Measurements from ENCODE around the gene RSPRY1. TPM values are rescaled to one million over a fixed set of nuclear protein-coding genes. Genes with fewer than 3 reads are reported as not detected.

Gene RSPRY1
- total RNA-seq, 1 donor from 2014 or later, result 46.6 TPM

DNA sequence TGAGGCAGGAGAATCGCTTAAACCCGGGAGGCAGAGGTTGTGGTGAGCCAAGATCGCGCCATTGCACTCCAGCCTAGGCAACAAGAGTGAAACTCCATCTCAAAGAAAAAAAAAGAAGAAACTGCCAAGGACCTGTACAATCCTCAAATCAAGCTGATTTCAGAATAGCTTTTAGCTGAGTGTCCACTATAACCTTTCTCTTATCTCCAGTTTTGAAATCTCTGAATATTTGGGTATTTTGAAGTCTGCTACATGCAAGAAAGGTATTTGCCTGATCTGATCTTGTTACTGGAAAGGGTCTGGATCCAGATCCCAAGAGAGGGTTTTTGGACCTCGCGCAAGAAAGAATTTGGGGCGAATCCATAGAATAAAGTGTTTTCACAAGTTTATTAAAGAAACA lies 39.8 kb downstream of the RSPRY1 start:
- Histone ChIP-seq H3K4me3 (no peak overlapping the region), H3K9me3 (ENCODE audit: low read depth) (no peaks in the 10 kb centered on the region), H3K36me3 (peaks cover 17% of the 10 kb centered on the region), H2AFZ (replicated peaks) (no peak overlapping the region), H3K4me2 (no peak overlapping the region), H3K4me1 (no peaks in the 10 kb centered on the region), H3F3A (ENCODE audit: low read depth) (no peaks in the 10 kb centered on the region), H3K9ac (no peak overlapping the region), H4K20me1 (ENCODE audit: low read depth) (no peaks in the 10 kb centered on the region), H3K79me2 (ENCODE audit: low read depth) (no peaks in the 10 kb centered on the region), H3K27me3 (no peaks in the 10 kb centered on the region), H3K27ac (no peak overlapping the region)
- no peaks in the 10 kb centered on the region for H3K4me1 Mint-ChIP-seq
- H3K36me3 Mint-ChIP-seq, result peaks cover 36% of the 10 kb centered on the region
- no peak overlapping the region for H3K4me3 Mint-ChIP-seq
- TF ChIP-seq EZH2 (IDR thresholded peaks at IDR 0.05), result no peak
- TF ChIP-seq EZH2phosphoT487 (IDR thresholded peaks at IDR 0.05), result no peak
- TF ChIP-seq, protein P1, sequence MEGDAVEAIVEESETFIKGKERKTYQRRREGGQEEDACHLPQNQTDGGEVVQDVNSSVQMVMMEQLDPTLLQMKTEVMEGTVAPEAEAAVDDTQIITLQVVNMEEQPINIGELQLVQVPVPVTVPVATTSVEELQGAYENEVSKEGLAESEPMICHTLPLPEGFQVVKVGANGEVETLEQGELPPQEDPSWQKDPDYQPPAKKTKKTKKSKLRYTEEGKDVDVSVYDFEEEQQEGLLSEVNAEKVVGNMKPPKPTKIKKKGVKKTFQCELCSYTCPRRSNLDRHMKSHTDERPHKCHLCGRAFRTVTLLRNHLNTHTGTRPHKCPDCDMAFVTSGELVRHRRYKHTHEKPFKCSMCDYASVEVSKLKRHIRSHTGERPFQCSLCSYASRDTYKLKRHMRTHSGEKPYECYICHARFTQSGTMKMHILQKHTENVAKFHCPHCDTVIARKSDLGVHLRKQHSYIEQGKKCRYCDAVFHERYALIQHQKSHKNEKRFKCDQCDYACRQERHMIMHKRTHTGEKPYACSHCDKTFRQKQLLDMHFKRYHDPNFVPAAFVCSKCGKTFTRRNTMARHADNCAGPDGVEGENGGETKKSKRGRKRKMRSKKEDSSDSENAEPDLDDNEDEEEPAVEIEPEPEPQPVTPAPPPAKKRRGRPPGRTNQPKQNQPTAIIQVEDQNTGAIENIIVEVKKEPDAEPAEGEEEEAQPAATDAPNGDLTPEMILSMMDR (IDR thresholded peaks at IDR 0.05), result no peak
- H3K9me3 Mint-ChIP-seq, result no peaks in the 10 kb centered on the region
- no peaks in the 10 kb centered on the region for H3K27me3 Mint-ChIP-seq (ENCODE audit: insufficient read depth, low read depth)
- H3K27ac Mint-ChIP-seq, result no peak overlapping the region
- no peak for DNase-seq (ENCODE audit: low spot score)

DNA sequence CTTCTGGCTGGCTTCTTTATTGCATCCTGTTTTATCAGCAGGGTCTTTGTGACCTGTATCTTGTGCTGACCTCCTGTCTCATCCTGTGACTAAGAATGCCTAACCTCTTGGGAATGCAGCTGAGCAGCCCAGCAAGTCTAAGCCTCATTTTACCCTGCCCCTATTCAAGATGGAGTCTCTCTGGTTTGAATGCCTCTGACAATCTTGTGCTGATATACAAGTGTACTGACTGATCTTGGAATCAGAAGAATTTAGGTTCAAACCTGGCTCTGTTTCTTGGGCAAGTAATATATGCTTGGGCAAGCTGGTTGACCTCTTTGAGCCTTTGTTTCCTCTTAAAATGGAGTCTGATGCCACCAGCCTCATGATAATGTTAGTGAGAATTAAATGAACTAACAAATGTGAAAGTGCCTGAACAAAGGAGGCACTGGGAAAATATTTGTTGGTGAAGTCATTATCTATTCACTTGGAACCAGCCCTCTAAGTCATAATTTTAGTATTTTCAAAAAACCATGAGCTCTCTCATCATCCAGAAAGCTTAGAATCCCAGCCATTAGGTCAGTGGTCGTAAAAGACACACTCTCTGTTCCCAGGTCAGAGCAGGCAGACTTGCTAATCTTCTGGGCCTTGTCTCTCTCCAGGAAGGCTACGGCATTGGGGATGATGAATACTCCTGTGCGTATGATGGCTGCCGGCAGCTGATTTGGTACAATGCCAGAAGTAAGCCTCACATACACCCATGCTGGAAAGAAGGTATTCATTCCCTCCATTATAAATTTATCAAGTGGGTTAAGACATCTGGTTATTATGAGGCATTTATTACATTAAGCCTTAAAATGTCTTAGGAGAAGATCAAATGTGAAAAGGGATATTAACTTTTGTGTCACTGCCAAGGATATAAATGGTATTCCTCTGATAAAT lies 40.8 kb downstream of the RSPRY1 start:
- Histone ChIP-seq H3K36me3 (peaks cover 17% of the 10 kb centered on the region), H3K4me2 (no peak overlapping the region), H3K79me2 (ENCODE audit: low read depth) (no peaks in the 10 kb centered on the region), H3K27me3 (no peaks in the 10 kb centered on the region), H2AFZ (replicated peaks) (no peak overlapping the region), H3F3A (ENCODE audit: low read depth) (no peaks in the 10 kb centered on the region), H3K9ac (no peak overlapping the region), H3K4me1 (no peaks in the 10 kb centered on the region), H3K4me3 (no peak overlapping the region), H4K20me1 (ENCODE audit: low read depth) (no peaks in the 10 kb centered on the region), H3K27ac (no peak overlapping the region), H3K9me3 (ENCODE audit: low read depth) (no peaks in the 10 kb centered on the region)
- H3K9me3 Mint-ChIP-seq, result no peaks in the 10 kb centered on the region
- H3K36me3 Mint-ChIP-seq, result peaks cover 31% of the 10 kb centered on the region
- no peaks in the 10 kb centered on the region for H3K27me3 Mint-ChIP-seq (ENCODE audit: insufficient read depth, low read depth)
- no peak overlapping the region for H3K4me3 Mint-ChIP-seq
- H3K4me1 Mint-ChIP-seq, result no peaks in the 10 kb centered on the region
- TF ChIP-seq, protein P1 (IDR thresholded peaks at IDR 0.05), result no peak
- TF ChIP-seq EZH2 (IDR thresholded peaks at IDR 0.05), result no peak
- TF ChIP-seq EZH2phosphoT487 (IDR thresholded peaks at IDR 0.05), result no peak
- H3K27ac Mint-ChIP-seq, result no peak overlapping the region
- DNase-seq (ENCODE audit: low spot score), result no peak

DNA sequence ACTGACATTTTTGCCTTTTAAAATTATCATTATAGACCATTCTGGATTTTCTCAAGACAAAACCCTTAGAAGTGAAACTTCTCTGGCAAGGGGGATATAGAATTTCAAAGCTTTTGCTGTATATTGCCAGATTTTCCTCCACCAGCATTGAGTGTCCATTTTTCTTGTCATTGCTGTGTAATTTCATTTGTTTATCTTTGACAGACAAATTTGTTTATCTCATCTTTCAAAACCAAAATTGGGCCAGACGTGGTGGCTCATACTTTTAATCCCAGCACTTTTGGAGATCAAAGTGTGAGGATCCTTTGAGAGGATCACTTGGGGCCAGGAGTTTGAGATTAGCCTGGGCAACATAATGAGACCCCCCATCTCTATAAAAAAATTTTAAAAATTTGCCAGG lies 43.0 kb downstream of the RSPRY1 start:
- H3K36me3 Mint-ChIP-seq, result peaks cover 23% of the 10 kb centered on the region

More for the DNA sequence above, 43.0 kb downstream of the RSPRY1 start:
- Histone ChIP-seq H3K9ac (no peak overlapping the region), H3K4me1 (no peaks in the 10 kb centered on the region), H3K36me3 (peaks cover 17% of the 10 kb centered on the region), H3K27ac (no peak overlapping the region), H3K79me2 (ENCODE audit: low read depth) (no peaks in the 10 kb centered on the region), H2AFZ (replicated peaks) (no peak overlapping the region), H3K4me2 (no peak overlapping the region), H3F3A (ENCODE audit: low read depth) (no peaks in the 10 kb centered on the region), H4K20me1 (ENCODE audit: low read depth) (no peaks in the 10 kb centered on the region), H3K4me3 (no peak overlapping the region), H3K27me3 (no peaks in the 10 kb centered on the region), H3K9me3 (ENCODE audit: low read depth) (no peaks in the 10 kb centered on the region)
- TF ChIP-seq EZH2 (IDR thresholded peaks at IDR 0.05), result no peak
- TF ChIP-seq, protein P1 (IDR thresholded peaks at IDR 0.05), result no peak
- Mint-ChIP-seq H3K4me3 (no peak overlapping the region), H3K27ac (no peak overlapping the region), H3K9me3 (no peaks in the 10 kb centered on the region), H3K27me3 (ENCODE audit: insufficient read depth, low read depth) (no peaks in the 10 kb centered on the region), H3K4me1 (no peaks in the 10 kb centered on the region)
- no peak for DNase-seq (ENCODE audit: low spot score)

Data from neural progenitor cell (in vitro differentiated cells).